Measurements from ENCODE around the gene ZNF350. TPM values are rescaled to one million over a fixed set of nuclear protein-coding genes. Genes with fewer than 3 reads are reported as not detected.

ZNF350 gene
- polyA plus RNA-seq, 3 donors = 16.9 to 22.1 (median 18.7) TPM

DNA sequence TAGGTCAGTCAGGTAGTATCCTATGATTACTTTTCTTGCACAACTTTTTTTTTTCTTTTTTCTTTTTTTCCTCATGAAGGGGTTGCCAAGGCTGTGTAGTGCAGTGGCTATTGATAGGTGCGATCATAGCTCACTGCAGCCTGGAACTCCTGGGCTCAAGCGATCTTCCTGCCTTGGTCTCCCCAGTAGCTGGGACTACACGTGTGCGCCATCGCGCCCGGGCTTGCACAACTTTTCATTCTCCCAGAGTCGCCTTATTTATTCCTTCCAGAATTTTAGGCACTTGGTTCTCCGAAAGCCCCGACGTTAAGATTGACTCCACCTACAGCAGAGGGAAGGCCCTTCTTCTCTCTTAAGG, 60.2 kb downstream of the ZNF350 start:
- no peak for DNase-seq (ENCODE audit: extremely low read depth in 1 of 11, low read depth in 9 of 11, low spot score in 4 of 11)

DNA sequence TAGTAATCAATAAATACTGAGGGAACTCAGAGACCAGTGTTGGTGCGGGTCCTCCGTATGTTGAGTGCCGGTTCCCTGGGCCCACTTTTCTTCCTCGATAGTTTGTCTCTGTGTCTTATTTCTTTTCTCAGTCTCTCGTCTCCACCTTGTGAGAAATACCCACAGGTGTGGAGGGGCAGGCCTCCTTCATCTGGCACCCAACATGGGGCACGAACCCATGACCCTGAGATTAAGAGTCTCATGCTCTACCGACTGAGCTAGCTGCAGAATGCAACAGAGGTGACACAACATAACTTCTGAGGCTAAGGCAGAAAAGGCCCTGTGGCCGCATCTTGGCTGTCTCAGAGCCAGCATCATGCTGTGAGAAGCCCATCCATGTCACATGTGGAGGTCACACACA, 64.7 kb downstream of the ZNF350 start:
- no peak for DNase-seq (ENCODE audit: extremely low read depth in 1 of 11, low read depth in 9 of 11, low spot score in 4 of 11)

DNA sequence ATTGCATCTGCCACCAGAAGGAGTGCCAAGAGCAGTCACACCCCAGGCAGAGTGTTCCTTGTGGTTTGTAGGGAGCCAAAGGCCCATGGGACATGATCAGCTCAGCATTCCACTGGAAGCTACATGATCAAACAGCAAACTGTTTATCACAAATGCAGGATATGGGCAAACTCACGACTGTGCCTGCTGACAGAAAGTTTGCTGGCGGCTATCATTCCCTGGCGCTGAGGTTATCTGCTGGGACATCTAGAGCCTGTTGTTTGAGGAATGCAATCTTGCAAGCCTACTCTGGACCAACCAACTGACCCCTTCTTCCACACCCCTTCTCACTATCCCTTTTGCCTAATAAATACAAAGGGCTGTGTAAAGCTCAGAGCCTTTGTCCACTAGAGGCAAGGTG, 67.0 kb downstream of the ZNF350 start:
- DNase-seq (ENCODE audit: extremely low read depth in 1 of 11, low read depth in 9 of 11, low spot score in 4 of 11) = no peak

DNA sequence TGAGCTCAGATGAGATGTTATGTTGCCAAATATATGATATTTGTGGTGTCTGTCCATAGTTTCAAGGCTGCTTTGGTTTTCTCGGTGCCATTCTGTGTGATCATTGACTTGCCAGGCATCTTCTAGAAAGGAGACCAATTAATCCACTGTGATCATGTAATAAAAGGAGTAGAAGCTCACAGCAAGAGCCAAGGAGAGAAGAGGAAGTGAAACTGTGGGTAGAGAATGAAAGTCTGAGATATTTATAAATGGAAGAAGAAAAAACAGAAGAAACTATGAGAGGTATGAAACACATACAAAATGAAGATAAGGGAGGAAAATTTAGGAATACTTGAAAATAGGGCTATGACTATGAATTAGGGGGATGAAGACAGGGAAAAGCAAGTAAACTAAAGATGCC, 70.5 kb downstream of the ZNF350 start:
- DNase-seq (ENCODE audit: extremely low read depth in 1 of 11, low read depth in 9 of 11, low spot score in 4 of 11) = no peak

DNA sequence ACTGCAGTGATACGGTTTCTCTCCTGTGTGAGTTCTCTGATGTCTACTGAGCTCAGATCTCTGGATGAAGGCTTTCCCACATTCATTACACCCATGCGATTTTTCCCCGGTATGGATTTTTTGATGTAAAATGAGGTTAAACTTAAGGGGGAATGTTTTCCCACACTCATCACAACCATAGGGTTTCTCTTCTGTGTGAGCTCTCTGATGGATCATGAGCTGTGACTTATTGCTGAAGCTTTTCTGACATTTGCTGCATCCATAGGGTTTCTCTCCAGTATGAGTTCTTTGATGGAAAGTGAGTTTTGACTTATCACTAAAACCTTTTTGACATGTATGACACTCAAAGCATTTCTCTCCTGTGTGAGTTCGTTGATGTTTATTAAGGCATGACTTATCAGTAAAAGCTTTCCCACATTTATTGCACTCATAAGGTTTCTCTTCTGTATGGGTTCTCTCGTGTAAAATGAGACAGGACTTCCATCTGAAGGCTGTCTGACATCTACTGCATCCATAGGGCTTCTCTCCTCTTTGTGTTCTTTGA, 71.2 kb downstream of the ZNF350 start:
- no peak for DNase-seq (ENCODE audit: extremely low read depth in 1 of 11, low read depth in 9 of 11, low spot score in 4 of 11)

Other genes with a start within 250 kb of the ZNF350 start
- 1 to 10 TPM; 1.2 to 5.0 (median 1.5) TPM for gene FPR1, start 235.0 kb downstream of the ZNF350 start, polyA plus RNA-seq (ENCODE audit: insufficient read length in 3 of 3)
- gene FPR2, start 225.7 kb downstream of the ZNF350 start, polyA plus RNA-seq (ENCODE audit: insufficient read length in 3 of 3) = under 1 TPM; 0.26 to 0.38 (median 0.33) TPM
- gene FPR3, start 191.7 kb downstream of the ZNF350 start, polyA plus RNA-seq (ENCODE audit: insufficient read length in 3 of 3) = under 1 TPM; 0.19 to 0.67 (median 0.34) TPM
- gene ZNF577, start 98.9 kb downstream of the ZNF350 start, polyA plus RNA-seq (ENCODE audit: insufficient read length in 3 of 3) = 10 to 100 TPM; 41.0 to 47.7 (median 44.2) TPM
- gene ZNF649, start 81.8 kb downstream of the ZNF350 start, polyA plus RNA-seq (ENCODE audit: insufficient read length in 3 of 3) = 10 to 100 TPM; 27.5 to 32.0 (median 29.3) TPM
- gene ZNF613, start 59.4 kb downstream of the ZNF350 start, polyA plus RNA-seq (ENCODE audit: insufficient read length in 3 of 3) = 10 to 100 TPM; 13.3 to 13.9 (median 13.7) TPM
- gene ZNF615, start 21.4 kb upstream of the ZNF350 start, polyA plus RNA-seq (ENCODE audit: insufficient read length in 3 of 3) = 10 to 100 TPM; 15.7 to 19.8 (median 19.1) TPM
- gene ZNF614, start 41.5 kb upstream of the ZNF350 start, polyA plus RNA-seq (ENCODE audit: insufficient read length in 3 of 3) = 10 to 100 TPM; 15.5 to 18.9 (median 18.4) TPM
- gene ZNF432, start 62.0 kb upstream of the ZNF350 start, polyA plus RNA-seq (ENCODE audit: insufficient read length in 3 of 3) = 10 to 100 TPM; 22.6 to 25.1 (median 24.9) TPM
- 10 to 100 TPM; 15.9 to 28.2 (median 16.8) TPM for gene ZNF841, start 108.9 kb upstream of the ZNF350 start, polyA plus RNA-seq (ENCODE audit: insufficient read length in 3 of 3)
- gene ZNF616, start 153.1 kb upstream of the ZNF350 start, polyA plus RNA-seq (ENCODE audit: insufficient read length in 3 of 3) = 10 to 100 TPM; 18.3 to 23.3 (median 20.4) TPM
- 10 to 100 TPM; 14.0 to 26.3 (median 15.7) TPM for gene ZNF836, start 184.8 kb upstream of the ZNF350 start, polyA plus RNA-seq (ENCODE audit: insufficient read length in 3 of 3)
- 100 to 1,000 TPM; 449 to 497 (median 453) TPM for gene PPP2R1A, start 203.2 kb upstream of the ZNF350 start, polyA plus RNA-seq (ENCODE audit: insufficient read length in 3 of 3)